Neutrophil (primary cell): ENCODE data around the gene COG2.
"Not testable (repeated sequence)": the region's sequence is repeated elsewhere in the genome, so short reads cannot be mapped to it uniquely, and the experiment has no call there.

ENCODE experiments used
- H3K27ac ChIP-seq: fragments of 200-600 bp; sonication (generic); 2 replicates; pipeline ENCODE4 v1.5.1; 2016; ENCODE audit warnings: mild to moderate bottlenecking, moderate library complexity
- H3K27me3 ChIP-seq: fragments of 200-600 bp; sonication (generic); 2 replicates; pipeline ENCODE4 v1.6.0; 2016; ENCODE audit warnings: mild to moderate bottlenecking
- H3K36me3 ChIP-seq: fragments of 200-600 bp; sonication (generic); 2 replicates; pipeline ENCODE4 v1.5.1; 2017
- H3K4me1 ChIP-seq, 2 experiments: fragments of 200-600 bp in 1 of 2; sonication (generic) in 1 of 2; 1 replicate in 1 of 2; 2 replicates in 1 of 2; pipeline versions ENCODE4 v1.5.1 to v1.6.1; 2013 to 2016; ENCODE audit warnings: low read depth in 1 of 2, low read length in 1 of 2, mild to moderate bottlenecking in 1 of 2, moderate library complexity in 1 of 2; ENCODE audit not compliant: control insufficient read depth in 1 of 2, insufficient read depth in 1 of 2
- H3K4me3 ChIP-seq, 2 experiments: fragments of 200-600 bp in 1 of 2; sonication (generic) in 1 of 2; 1 replicate in 1 of 2; 2 replicates in 1 of 2; pipeline ENCODE4 v1.5.1; 2013 to 2016; ENCODE audit warnings: low read depth in 1 of 2, low read length in 1 of 2, mild to moderate bottlenecking in 1 of 2, moderate library complexity in 1 of 2
- H3K9me3 ChIP-seq: fragments of 200-600 bp; sonication (generic); 2 replicates; pipeline ENCODE4 v1.5.1; 2016
- CTCF ChIP-seq: fragments of 200-600 bp; sonication (generic); IDR thresholded peaks from 2 replicates; pipeline ENCODE4 v1.5.1; 2016; ENCODE audit warnings: antibody characterized with exemption

Gene COG2

DNA sequence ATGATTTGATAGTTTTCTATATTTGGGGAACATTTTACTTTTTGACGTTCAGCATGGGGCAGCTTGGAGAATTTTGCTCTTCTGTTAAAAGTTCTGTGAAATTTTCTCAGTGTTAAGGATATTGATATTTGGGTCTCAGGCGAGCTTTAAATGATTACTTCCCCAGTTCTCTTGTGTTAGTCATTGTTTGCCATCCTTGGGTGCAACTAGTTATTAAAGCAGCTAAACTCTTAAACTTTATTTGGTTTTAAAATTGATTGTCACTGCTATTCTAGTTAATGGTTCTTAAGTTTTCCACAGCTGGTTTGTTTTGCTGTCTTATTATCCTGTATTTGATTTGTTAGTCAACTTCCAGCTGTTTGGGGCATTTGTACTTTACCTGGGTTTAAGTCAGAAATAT lies 9.0 kb downstream of the COG2 start:
- no peaks in the 10 kb centered on the region for H3K36me3 ChIP-seq
- no peak for TF ChIP-seq CTCF
- H3K9me3 ChIP-seq = no peaks in the 10 kb centered on the region
- H3K4me3 ChIP-seq = no peak overlapping the region
- no peaks in the 10 kb centered on the region for H3K27me3 ChIP-seq
- H3K4me1 ChIP-seq = no peaks in the 10 kb centered on the region
- H3K27ac ChIP-seq = no peak overlapping the region

DNA sequence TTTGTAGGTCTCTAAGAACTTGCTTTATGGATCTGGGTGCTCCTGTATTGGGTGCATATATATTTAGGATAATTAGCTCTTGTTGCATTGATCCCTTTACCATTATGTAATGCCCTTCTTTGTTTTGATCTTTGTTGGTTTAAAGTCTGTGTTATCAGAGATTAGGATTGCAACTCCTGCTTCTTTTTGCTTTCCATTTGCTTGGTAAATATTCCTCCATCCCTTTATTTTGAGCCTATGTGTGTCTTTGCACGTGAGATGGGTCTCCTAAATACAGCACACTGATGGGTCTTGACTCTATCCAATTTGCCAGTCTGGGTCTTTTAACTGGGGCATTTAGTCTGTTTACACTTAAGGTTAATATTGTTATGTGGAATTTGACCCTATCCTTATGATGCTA lies 14.4 kb downstream of the COG2 start:
- not testable (repeated sequence) for H3K9me3 ChIP-seq, H3K27me3 ChIP-seq, H3K4me3 ChIP-seq, H3K4me1 ChIP-seq, H3K27ac ChIP-seq
- H3K36me3 ChIP-seq = peaks cover 18% of the 10 kb centered on the region

DNA sequence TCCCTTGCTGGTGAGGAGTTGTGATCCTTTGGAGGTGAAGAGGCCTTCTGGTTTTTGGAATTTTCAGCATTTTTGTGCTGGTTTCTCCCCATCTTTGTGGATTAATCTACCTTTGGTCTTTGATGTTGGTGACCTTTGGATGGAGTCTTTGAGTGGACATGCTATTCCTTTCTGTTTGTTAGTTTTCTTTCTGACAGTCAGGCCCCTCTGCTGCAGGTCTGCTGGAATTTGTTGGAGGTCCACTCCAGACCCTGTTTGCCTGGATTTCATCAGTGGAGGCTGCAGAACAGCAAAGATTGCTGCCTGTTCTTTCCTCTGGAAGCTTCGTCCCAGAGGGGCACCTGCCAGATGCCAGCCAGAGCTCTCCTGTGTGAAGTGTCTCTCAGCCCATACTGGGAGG lies 15.8 kb downstream of the COG2 start:
- not testable (repeated sequence) for H3K27me3 ChIP-seq, H3K9me3 ChIP-seq, H3K4me3 ChIP-seq, H3K27ac ChIP-seq, H3K4me1 ChIP-seq
- H3K36me3 ChIP-seq = peaks cover 18% of the 10 kb centered on the region

DNA sequence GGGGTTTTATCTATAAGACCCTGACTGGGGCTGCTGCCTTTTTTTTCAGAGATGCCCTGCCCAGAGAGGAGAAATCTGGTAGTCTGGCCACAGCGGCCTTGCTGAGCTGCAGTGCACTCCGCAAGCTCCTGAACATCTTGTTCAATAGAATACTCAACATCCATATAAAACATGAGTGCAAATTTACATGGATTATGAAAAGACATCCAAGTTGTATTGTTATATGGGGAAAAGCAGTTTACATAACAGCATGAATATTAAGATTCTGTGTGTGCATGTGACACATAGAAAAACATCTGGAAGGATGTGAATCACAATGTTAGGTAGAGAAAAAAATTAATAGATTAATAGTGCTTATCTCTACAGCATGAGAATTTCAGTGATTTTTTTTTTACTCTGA lies 16.4 kb downstream of the COG2 start:
- no peaks in the 10 kb centered on the region for H3K4me1 ChIP-seq
- H3K27ac ChIP-seq = no peak overlapping the region
- H3K9me3 ChIP-seq = no peaks in the 10 kb centered on the region
- no peak for TF ChIP-seq CTCF
- H3K4me3 ChIP-seq = no peak overlapping the region
- H3K36me3 ChIP-seq = peaks cover 18% of the 10 kb centered on the region
- no peaks in the 10 kb centered on the region for H3K27me3 ChIP-seq

GRCh38 chr1:230661976-230662375 lies 19.7 kb downstream of the COG2 start:
- no peaks in the 10 kb centered on the region for H3K27me3 ChIP-seq
- no peaks in the 10 kb centered on the region for H3K9me3 ChIP-seq
- no peak overlapping the region for H3K27ac ChIP-seq
- no peak for TF ChIP-seq CTCF
- no peaks in the 10 kb centered on the region for H3K4me1 ChIP-seq
- no peak overlapping the region for H3K4me3 ChIP-seq
- H3K36me3 ChIP-seq = peaks cover 38% of the 10 kb centered on the region

DNA sequence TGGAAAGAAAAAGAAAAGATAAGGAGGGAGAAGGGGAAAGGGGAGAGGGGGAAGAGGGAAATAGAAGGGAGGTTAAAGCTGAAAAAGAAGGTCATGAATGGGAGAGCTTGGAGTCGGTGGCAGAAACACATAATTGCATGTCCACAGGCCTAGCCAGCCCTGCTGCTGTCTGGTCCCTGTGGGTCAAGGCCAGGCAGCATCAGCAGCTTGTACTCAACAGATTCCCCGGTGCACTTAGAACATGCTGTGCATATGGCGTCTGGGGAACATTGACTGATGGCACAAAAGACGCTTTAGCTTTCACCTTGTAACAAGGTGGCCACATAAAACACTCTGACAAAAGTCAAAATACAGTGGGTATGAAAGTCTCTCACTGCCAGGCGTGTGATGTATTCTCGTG lies 25.9 kb downstream of the COG2 start:
- Histone ChIP-seq H3K4me1 (no peaks in the 10 kb centered on the region), H3K4me3 (no peak overlapping the region), H3K27me3 (no peaks in the 10 kb centered on the region), H3K27ac (no peak overlapping the region), H3K9me3 (no peaks in the 10 kb centered on the region), H3K36me3 (peaks cover 52% of the 10 kb centered on the region)
- TF ChIP-seq CTCF = no peak

DNA sequence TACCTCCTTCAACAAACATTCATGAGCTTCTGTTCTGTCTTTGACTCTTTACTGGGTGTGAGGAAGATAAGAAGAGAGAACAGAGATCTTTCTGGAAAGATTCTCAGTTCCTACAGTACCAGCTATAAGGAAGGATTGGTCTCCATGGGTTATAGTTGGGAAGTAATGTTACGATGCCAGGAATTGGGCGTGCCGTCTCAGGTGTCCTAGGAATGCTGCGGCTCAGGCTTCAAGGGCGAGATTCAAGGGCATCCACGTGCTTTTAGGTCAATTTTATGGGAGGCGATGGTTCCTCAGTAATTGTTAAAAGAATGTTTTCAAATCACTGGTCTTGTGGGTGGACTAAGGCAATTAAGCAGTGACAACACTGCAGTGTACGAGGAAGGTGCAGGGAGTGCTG lies 27.3 kb downstream of the COG2 start:
- no peaks in the 10 kb centered on the region for H3K4me1 ChIP-seq
- TF ChIP-seq CTCF = no peak
- H3K27me3 ChIP-seq = no peaks in the 10 kb centered on the region
- H3K27ac ChIP-seq = no peak overlapping the region
- H3K4me3 ChIP-seq = no peak overlapping the region
- no peaks in the 10 kb centered on the region for H3K9me3 ChIP-seq
- H3K36me3 ChIP-seq = peaks cover 55% of the 10 kb centered on the region
